GM19395 (cell line): ENCODE results near the gene CHCHD3.

Experiments
- ATAC-seq: cut with Tn5 transposase; IDR thresholded peaks from one replicate; pipeline ENCODE4 v1.9.1; 2021; ENCODE audit warnings: mild to moderate bottlenecking, moderate library complexity; ENCODE audit not compliant: unreplicated experiment

Gene CHCHD3

GRCh38 chr7:133081119-133081598 is 731 bp downstream of the CHCHD3 start:
- ATAC-seq = no peak

- ATAC-seq = no peak
Measured at GRCh38 chr7:133079296-133079695, 2.6 kb downstream of the CHCHD3 start.

- no peak for ATAC-seq
Measured at GRCh38 chr7:133077394-133077793, 4.5 kb downstream of the CHCHD3 start.

- ATAC-seq = no peak
Measured at GRCh38 chr7:133076142-133076541, 5.7 kb downstream of the CHCHD3 start.

- ATAC-seq = no peak
Measured at GRCh38 chr7:133071506-133071905, 10.4 kb downstream of the CHCHD3 start.

- no peak for ATAC-seq
Measured at GRCh38 chr7:133070562-133070961, 11.3 kb downstream of the CHCHD3 start.

- no peak for ATAC-seq
Measured at GRCh38 chr7:133065301-133065700, 16.6 kb downstream of the CHCHD3 start.

GRCh38 chr7:133064082-133064820 is 17.6 kb downstream of the CHCHD3 start:
- no peak for ATAC-seq

- ATAC-seq = no peak
Measured at GRCh38 chr7:133061792-133062191, 20.1 kb downstream of the CHCHD3 start.

GRCh38 chr7:133061357-133061756 is 20.5 kb downstream of the CHCHD3 start:
- ATAC-seq = no peak

GRCh38 chr7:133060004-133060403 is 21.9 kb downstream of the CHCHD3 start:
- ATAC-seq = no peak

GRCh38 chr7:133059263-133059662 is 22.6 kb downstream of the CHCHD3 start:
- ATAC-seq = peak; percentile 61

GRCh38 chr7:133056370-133057238 is 25.3 kb downstream of the CHCHD3 start:
- ATAC-seq = peak; percentile 45

GRCh38 chr7:133054162-133054840 is 27.6 kb downstream of the CHCHD3 start:
- ATAC-seq = no peak

GRCh38 chr7:133053321-133053891 is 28.5 kb downstream of the CHCHD3 start:
- no peak for ATAC-seq

- no peak for ATAC-seq
Measured at GRCh38 chr7:133052826-133053225, 29.1 kb downstream of the CHCHD3 start.

- ATAC-seq = no peak
Measured at GRCh38 chr7:133052401-133052756, 29.5 kb downstream of the CHCHD3 start.

- no peak for ATAC-seq
Measured at GRCh38 chr7:133051719-133052400, 30.0 kb downstream of the CHCHD3 start.

- ATAC-seq = no peak
Measured at GRCh38 chr7:133051066-133051465, 30.8 kb downstream of the CHCHD3 start.

GRCh38 chr7:133050200-133050995 is 31.5 kb downstream of the CHCHD3 start:
- no peak for ATAC-seq
